M059J (cell line): ENCODE data around the gene C2CD2. TPM values are rescaled to one million over a fixed set of nuclear protein-coding genes. Genes with fewer than 3 reads are reported as not detected.
A peak's percentile ranks its signal among the peaks of the same experiment; 100 is the strongest.

Experiments
- DNase-seq: peaks from one replicate; pipeline ENCODE4 v3.0.0-alpha.2; 2012; ENCODE audit warnings: low read depth
- total RNA-seq: library from RNA; depleted of rRNA; stranded (reverse); fragments of >200 nt; shearing (Covaris generic); gene quantifications from 2 replicates; pipeline ENCODE4 v1.2.3, GENCODE V29; 2014

Gene C2CD2
- total RNA-seq, 1 experiment from 2014 or later = 32.1 TPM

GRCh38 chr21:41888749-41889376, 65.0 kb downstream of the C2CD2 start:
- DNase-seq = no peak

GRCh38 chr21:41887667-41888066, 66.2 kb downstream of the C2CD2 start:
- no peak for DNase-seq

- no peak for DNase-seq
These were observed 67.5 kb downstream of the C2CD2 start for GRCh38 chr21:41886328-41886727.

- peak; percentile 16 for DNase-seq
These were observed 68.3 kb downstream of the C2CD2 start for GRCh38 chr21:41885341-41886024.

GRCh38 chr21:41884501-41885030, 69.3 kb downstream of the C2CD2 start:
- DNase-seq = no peak

GRCh38 chr21:41883582-41883981, 70.2 kb downstream of the C2CD2 start:
- peak; percentile 20 for DNase-seq

- no peak for DNase-seq
These were observed 72.8 kb downstream of the C2CD2 start for GRCh38 chr21:41881051-41881450.

GRCh38 chr21:41880153-41880552, 73.7 kb downstream of the C2CD2 start:
- no peak for DNase-seq

GRCh38 chr21:41879190-41879998, 74.4 kb downstream of the C2CD2 start, which contains the start of gene PRDM15:
Gene PRDM15, minus strand, starts transcription at chr21:41879344. Its CDS starts 18,981 bp downstream, at chr21:41860363.
- peak; percentile 76 for DNase-seq

- DNase-seq = peak; percentile 78
These were observed 75.0 kb downstream of the C2CD2 start for GRCh38 chr21:41878831-41879189.

- peak; percentile 37 for DNase-seq
These were observed 75.7 kb downstream of the C2CD2 start for GRCh38 chr21:41877901-41878830.

GRCh38 chr21:41876928-41877652, 76.7 kb downstream of the C2CD2 start:
- DNase-seq = no peak

GRCh38 chr21:41876396-41876795, 77.4 kb downstream of the C2CD2 start:
- no peak for DNase-seq

GRCh38 chr21:41875086-41875485, 78.7 kb downstream of the C2CD2 start:
- DNase-seq = no peak

- DNase-seq = no peak
These were observed 79.2 kb downstream of the C2CD2 start for GRCh38 chr21:41874611-41875010.

- no peak for DNase-seq
These were observed 80.4 kb downstream of the C2CD2 start for GRCh38 chr21:41873426-41873825.

GRCh38 chr21:41873005-41873404, 80.8 kb downstream of the C2CD2 start:
- DNase-seq = no peak

GRCh38 chr21:41871293-41872030, 82.4 kb downstream of the C2CD2 start:
- DNase-seq = no peak

- no peak for DNase-seq
These were observed 84.0 kb downstream of the C2CD2 start for GRCh38 chr21:41869771-41870170.
